GM18505 (cell line): ENCODE data around the gene RARB.
A peak's percentile ranks its signal among the peaks of the same experiment; 100 is the strongest.

ENCODE experiments used
- ATAC-seq: cut with Tn5 transposase; IDR thresholded peaks from one replicate; pipeline ENCODE4 v1.9.1; 2021; ENCODE audit not compliant: unreplicated experiment
- POLR2A ChIP-seq: IDR thresholded peaks from 4 replicates; pipeline ENCODE4 v1.6.1; 2011; ENCODE audit warnings: borderline replicate concordance; ENCODE audit not compliant: insufficient read depth, insufficient read length; ENCODE audit errors: extremely low read depth

RARB gene

DNA sequence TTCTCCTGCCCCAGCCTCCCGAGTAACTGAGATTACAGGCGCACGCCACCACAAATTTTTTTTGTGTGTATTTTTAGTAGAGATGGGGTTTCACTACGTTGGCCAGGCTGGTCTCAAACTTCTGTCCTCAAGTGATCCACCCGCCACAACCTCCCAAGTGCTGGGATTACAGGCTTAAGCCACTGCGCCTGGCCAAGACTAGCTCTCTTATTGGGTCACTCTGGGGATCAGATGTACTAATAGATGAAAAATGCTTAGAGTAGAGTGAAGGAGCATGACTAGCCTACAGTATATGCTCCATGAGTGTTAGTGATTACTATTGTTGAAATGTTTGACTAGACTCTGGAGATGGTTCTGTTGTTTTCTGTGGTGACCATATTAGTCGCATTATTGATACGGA, 21.8 kb downstream of the RARB start:
- TF ChIP-seq POLR2A = no peak
- no peak for ATAC-seq

DNA sequence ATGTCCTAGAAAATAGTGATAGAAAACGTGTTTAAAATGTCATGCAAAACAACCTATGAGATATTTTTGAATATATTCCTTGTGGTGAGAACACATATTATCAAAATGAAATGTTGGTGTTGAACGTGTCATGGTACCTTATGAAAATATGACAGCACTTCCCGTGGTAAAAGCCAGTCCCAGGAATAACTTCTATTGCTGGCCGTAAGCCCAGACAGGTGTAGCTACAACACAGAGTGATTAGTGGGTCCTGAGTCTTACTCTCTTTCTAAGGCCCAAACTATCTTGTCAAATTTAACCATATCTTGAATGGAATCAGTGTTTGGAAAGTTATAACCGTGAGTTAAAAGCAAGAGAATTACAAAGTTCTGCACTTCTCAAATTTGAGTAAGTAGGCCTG, 24.1 kb downstream of the RARB start:
- no peak for TF ChIP-seq POLR2A
- no peak for ATAC-seq

DNA sequence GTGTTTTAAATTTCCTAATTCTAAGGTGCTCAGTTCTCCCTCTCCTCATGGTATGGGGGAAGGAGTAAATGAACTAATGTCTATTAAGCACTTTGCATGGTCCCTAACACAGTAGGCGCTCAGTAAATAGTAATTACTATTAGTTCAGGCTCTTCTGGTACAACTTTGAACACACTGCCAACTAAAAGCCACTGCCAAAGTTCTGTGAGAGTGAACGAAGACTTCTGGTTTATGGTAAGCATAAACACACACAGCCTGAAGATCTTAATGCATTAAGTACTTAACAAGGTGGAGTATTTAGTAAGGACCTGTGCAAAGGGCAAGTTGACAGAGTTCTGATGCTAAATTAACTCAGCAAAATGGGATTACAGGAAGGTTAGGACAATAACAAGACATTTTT, 24.7 kb downstream of the RARB start:
- no peak for ATAC-seq
- TF ChIP-seq POLR2A = no peak

DNA sequence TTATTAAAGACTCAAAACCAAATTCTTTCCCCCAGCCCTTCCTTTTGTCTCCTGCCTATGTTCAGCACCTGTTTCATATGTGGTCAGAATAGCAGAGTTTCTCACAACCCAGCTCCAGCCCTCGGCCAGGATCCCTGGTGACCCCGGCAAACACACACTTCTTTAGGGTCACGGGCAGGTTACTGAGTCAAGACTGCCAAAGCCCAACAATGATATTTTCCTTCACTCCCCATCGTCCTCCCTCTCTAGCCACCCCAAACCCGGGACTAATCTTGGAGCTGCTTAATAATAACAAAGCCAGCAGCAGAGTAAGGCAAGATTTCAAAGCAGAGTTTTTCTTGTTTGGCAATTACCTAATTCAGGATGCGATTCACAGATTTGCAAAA, 25.5 kb downstream of the RARB start:
- no peak for TF ChIP-seq POLR2A
- no peak for ATAC-seq

GRCh38 chr3:25454005-25454927, 26.2 kb downstream of the RARB start:
- ATAC-seq = no peak

GRCh38 chr3:25455441-25456132, 27.5 kb downstream of the RARB start:
- ATAC-seq = no peak
- no peak for TF ChIP-seq POLR2A

More at GRCh38 chr3:25454005-25454927, 26.2 kb downstream of the RARB start:
- TF ChIP-seq POLR2A = no peak

DNA sequence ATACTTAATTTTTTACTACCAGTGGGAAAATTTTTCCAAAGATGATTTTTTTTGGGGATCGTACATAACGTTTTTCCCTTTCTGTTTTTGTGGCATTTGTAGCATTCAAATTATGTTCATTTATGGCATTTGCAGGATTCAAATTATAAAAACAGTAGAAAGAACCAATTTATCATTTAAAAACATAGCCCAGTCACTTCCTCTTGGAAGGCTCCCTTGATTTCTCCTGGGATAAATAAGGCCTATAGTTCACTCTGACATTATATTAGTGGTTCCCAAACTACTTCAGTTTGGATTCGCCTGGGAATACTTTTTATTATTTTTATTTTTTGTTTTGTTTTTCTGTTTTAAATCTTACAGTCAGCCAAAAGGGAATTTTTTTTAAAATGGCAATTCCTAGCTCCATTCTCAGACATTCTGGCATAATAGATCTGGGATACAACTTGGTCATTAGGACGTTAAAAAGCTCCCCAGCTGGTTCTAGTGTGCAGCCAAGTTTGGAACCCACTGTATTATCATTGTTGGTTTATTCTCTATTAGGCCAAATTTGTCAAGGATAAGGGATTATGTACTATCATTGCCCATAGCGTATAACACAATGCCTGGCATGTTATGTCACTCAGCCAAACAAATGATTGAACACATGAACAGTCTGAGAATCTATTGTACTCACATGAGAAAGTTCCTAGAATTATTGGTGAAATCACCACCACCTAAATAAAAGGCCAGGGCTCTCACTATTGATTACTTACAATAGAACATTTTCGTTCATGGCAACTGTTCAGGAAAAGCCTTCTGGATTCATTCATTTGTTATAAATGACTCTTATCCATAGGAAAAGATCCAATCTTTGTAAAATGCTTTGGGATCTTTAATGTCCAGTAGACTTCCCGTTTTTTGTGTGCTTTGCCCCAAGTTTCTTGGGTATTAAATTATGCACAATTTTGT, 28.9 kb downstream of the RARB start:
- TF ChIP-seq POLR2A = no peak
- ATAC-seq = no peak

DNA sequence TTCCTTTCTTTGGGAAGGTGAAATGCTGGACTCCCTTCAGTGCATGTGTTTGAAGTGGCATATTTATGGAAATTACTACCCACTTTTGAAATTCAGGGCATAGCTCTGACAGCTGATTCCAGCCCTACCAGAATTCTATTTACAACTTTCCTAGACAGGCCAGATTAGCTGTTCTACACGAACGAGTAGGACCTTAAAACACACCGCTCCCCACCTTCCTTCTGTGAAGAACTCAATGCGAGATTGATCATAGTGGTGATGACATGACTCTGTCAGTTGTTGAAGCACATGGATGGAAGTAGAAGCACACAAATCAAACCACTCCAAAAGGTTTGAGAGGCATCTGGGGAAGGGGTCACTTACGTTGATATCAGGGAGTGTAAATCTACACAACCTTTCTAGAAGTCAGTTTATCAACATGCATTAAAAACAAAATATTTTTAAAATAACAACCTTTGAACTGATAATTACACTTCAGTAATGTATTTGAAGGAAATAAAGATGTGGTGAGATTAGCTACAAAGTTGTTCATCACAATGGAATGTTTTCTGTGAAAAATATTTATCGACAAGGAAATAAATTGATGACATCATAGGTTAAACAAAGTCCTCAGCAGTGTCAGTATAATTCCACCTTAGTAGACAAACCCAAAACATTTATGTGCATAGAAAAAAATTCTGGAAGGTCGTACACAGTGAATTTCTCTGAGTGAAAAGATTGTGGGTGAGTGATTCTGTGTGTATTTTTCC, 29.8 kb downstream of the RARB start:
- no peak for TF ChIP-seq POLR2A
- no peak for ATAC-seq

DNA sequence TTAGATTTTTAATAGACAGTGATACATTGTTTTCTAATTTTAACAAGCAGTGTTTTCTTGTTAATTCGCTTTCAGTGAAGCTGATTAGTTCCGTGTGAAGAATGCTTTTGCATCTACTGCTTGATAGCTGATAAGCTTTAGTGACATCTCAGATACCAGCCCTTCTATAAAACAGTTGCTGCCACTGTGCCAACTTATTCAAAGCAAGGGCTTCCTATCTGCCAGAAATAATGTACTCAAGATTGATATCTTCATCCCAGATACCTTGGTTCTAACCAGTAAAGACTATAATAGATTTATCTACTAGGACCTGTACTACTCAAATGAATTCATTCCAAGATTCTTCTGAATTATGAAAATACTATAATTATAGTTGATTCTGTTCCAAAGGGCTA, 30.4 kb downstream of the RARB start:
- TF ChIP-seq POLR2A = no peak
- ATAC-seq = no peak

DNA sequence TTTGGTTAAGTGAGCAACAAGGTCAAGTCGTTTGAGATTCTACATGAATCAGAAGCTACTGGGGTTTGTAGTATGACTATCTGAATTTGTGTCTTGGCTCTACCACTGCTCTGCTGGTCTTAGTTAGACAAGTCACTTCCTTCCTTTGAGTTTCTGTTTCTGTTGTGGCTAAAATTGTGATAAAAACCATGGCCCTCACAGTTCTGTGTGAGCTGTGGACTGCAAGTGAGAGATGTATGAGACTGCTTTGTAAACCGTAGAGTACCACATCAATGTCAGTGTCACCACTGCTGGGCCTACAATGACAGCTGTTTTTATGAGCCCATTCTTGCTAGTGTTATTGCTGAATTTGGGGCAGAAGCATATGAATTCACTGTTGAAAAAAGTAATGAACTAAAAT, 32.7 kb downstream of the RARB start:
- TF ChIP-seq POLR2A = no peak
- peak; percentile 99 for ATAC-seq

GRCh38 chr3:25461946-25462345, 33.9 kb downstream of the RARB start:
- TF ChIP-seq POLR2A = no peak
- ATAC-seq = no peak

DNA sequence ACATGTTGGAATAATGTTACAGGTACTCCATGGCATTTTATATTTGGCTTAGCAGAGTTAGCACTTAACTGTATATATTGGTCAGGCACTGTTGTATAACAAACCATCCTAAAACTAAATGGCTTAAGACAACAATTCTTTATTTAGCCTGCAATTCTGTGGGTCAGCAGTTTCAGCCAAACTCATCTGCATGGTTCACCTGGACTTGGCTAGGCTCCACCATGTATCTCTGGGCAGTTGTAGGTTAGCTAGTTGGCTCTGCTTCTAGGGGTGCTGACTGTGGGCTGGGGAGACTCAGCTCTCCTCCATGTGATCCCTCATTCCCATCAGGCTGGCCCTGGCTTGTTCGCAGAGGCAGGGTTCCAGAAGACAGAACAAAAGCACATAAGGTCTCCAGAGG, 34.4 kb downstream of the RARB start:
- no peak for ATAC-seq
- TF ChIP-seq POLR2A = no peak
